ENCODE results near the gene NRXN3.

The NRXN3 gene

GRCh38 chr14:79351011-79351410 lies 1180.8 kb downstream of the NRXN3 start:
- Mint-ChIP-seq H3K4me1 (no peaks in the 10 kb centered on the region), H3K27me3 (no peaks in the 10 kb centered on the region), H3K4me3 (no peak overlapping the region), H3K9me3 (no peaks in the 10 kb centered on the region), H3K36me3 (no peaks in the 10 kb centered on the region), H3K27ac (no peak overlapping the region)
- CTCF ChIA-PET = interaction anchor here (0.6 kb wide), 1 partner anchor 853 kb away, joined by 5 read pairs; no protein-coding TSS in a partner anchor
- DNase-seq = no peak

DNA sequence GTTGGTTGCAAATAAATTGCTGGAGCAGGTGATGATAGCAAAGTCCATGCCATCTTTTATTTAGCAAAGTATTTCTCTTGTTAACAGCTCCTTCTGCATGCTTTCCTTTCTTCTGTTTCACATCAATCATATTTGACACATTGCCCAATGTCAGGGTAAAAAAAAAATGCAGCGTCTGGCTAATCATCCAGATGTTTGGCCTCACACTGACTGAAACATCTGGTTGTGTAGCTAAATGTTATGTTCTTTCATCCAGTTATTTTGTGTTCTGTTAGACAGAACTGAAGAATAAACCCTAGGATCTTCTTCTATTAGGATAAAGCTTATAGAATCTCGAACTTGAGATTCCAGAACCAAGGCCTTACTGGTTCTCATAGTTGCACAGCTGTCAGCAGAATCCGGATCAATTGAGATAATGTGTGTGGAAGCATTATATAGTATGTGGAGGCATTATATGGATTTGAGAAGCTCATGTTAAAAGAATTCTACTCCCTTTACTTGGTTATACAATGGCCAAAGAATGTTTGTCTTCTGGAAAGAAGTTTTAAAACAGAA lies 1182.0 kb downstream of the NRXN3 start:
- H3K27me3 Mint-ChIP-seq = no peaks in the 10 kb centered on the region
- no peak overlapping the region for H3K4me3 Mint-ChIP-seq
- no peaks in the 10 kb centered on the region for H3K36me3 Mint-ChIP-seq
- CTCF ChIA-PET = no interaction called here
- H3K4me1 Mint-ChIP-seq = no peaks in the 10 kb centered on the region
- no peaks in the 10 kb centered on the region for H3K9me3 Mint-ChIP-seq
- no peak for DNase-seq
- no peak overlapping the region for H3K27ac Mint-ChIP-seq

- Mint-ChIP-seq H3K27ac (no peak overlapping the region), H3K9me3 (no peaks in the 10 kb centered on the region), H3K36me3 (no peaks in the 10 kb centered on the region), H3K4me1 (no peaks in the 10 kb centered on the region), H3K4me3 (no peak overlapping the region), H3K27me3 (no peaks in the 10 kb centered on the region)
- CTCF ChIA-PET = no interaction called here
- no peak for DNase-seq
Measured at GRCh38 chr14:79354336-79354735, 1184.2 kb downstream of the NRXN3 start.

DNA sequence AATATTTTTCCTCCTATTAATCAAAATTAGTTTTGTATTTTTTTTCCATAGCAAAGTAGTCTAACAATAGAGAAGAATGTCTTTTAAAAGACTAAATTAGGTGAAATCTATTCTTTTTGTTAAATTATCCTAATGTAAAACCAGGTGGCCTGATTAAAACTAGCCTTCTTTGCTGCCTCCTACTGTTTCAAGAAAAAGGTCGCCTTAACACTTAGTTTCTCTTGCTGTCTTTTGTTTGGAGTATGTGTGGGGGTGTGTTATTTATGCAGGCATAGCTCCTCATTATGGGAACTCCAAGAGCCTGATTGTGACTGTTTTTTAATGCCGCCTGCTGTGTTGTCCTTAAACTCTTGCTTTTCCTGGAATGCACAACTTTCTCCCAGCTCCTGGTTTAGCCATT lies 1185.9 kb downstream of the NRXN3 start:
- no peaks in the 10 kb centered on the region for H3K36me3 Mint-ChIP-seq
- no peaks in the 10 kb centered on the region for H3K9me3 Mint-ChIP-seq
- H3K4me1 Mint-ChIP-seq = no peaks in the 10 kb centered on the region
- H3K27ac Mint-ChIP-seq = no peak overlapping the region
- H3K27me3 Mint-ChIP-seq = no peaks in the 10 kb centered on the region
- CTCF ChIA-PET = no interaction called here
- no peak overlapping the region for H3K4me3 Mint-ChIP-seq
- no peak for DNase-seq

DNA sequence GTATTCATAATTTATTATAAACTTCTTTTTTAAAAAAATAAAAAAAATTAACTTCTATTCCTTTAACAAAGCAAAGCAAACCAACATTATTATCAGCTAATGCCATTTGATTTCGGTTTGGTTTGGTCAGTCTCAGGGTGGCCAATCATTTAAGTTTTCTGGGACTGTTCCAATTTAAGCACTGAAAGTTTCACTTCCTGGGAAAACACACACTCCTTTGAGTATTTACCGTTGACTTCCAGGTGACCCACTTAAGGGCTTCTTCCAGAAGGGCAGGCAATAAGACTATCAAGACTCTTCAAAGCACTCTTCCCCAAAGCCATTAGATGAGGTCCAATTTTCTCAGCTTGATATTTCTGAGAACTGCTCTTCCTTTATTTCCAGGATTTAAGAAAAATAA lies 1187.1 kb downstream of the NRXN3 start:
- peaks cover 2% of the 10 kb centered on the region for H3K9me3 Mint-ChIP-seq
- no peak overlapping the region for H3K27ac Mint-ChIP-seq
- H3K4me3 Mint-ChIP-seq = no peak overlapping the region
- no peak for DNase-seq
- no peaks in the 10 kb centered on the region for H3K4me1 Mint-ChIP-seq
- H3K27me3 Mint-ChIP-seq = no peaks in the 10 kb centered on the region
- CTCF ChIA-PET = no interaction called here
- H3K36me3 Mint-ChIP-seq = no peaks in the 10 kb centered on the region

DNA sequence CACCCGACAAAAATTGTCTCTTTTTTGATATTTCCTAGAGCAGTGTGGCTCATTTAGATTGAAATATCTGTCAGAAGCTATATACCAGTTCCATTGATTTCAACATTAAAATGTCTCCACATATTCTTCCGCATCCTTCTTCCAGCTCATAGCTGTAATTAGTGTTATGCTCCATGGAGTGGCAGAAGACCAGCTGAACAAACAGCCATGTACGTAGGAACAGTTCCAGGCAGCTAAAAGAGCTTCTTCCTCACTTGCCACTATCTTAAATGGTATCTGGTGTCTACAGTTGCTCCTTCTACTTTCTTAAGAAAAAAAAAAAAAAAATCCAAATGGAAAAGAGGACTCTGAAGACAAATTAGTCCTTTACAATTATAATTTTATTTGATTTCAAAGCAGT lies 1193.1 kb downstream of the NRXN3 start:
- no peaks in the 10 kb centered on the region for H3K27me3 Mint-ChIP-seq
- CTCF ChIA-PET = no interaction called here
- no peak for DNase-seq
- peaks cover 6% of the 10 kb centered on the region for H3K9me3 Mint-ChIP-seq
- no peaks in the 10 kb centered on the region for H3K36me3 Mint-ChIP-seq
- no peaks in the 10 kb centered on the region for H3K4me1 Mint-ChIP-seq
- no peak overlapping the region for H3K27ac Mint-ChIP-seq
- no peak overlapping the region for H3K4me3 Mint-ChIP-seq

GRCh38 chr14:79369359-79370332 lies 1199.5 kb downstream of the NRXN3 start:
- Mint-ChIP-seq H3K4me3 (no peak overlapping the region), H3K27me3 (no peaks in the 10 kb centered on the region)
- CTCF ChIA-PET = no interaction called here

GRCh38 chr14:79370969-79371368 lies 1200.8 kb downstream of the NRXN3 start:
- H3K4me1 Mint-ChIP-seq = no peaks in the 10 kb centered on the region
- no peak overlapping the region for H3K27ac Mint-ChIP-seq
- no peaks in the 10 kb centered on the region for H3K27me3 Mint-ChIP-seq
- CTCF ChIA-PET = no interaction called here
- no peak overlapping the region for H3K4me3 Mint-ChIP-seq
- H3K36me3 Mint-ChIP-seq = no peaks in the 10 kb centered on the region
- peaks cover 6% of the 10 kb centered on the region for H3K9me3 Mint-ChIP-seq
- no peak for DNase-seq

More at GRCh38 chr14:79369359-79370332, 1199.5 kb downstream of the NRXN3 start:
- DNase-seq = no peak
- H3K9me3 Mint-ChIP-seq = peaks cover 6% of the 10 kb centered on the region
- H3K4me1 Mint-ChIP-seq = no peaks in the 10 kb centered on the region
- H3K36me3 Mint-ChIP-seq = no peaks in the 10 kb centered on the region
- no peak overlapping the region for H3K27ac Mint-ChIP-seq

GRCh38 chr14:79373451-79373850 lies 1203.3 kb downstream of the NRXN3 start:
- H3K9me3 Mint-ChIP-seq = peaks cover 6% of the 10 kb centered on the region
- DNase-seq = no peak
- CTCF ChIA-PET = no interaction called here
- no peaks in the 10 kb centered on the region for H3K36me3 Mint-ChIP-seq
- no peaks in the 10 kb centered on the region for H3K27me3 Mint-ChIP-seq
- H3K4me3 Mint-ChIP-seq = no peak overlapping the region
- H3K4me1 Mint-ChIP-seq = no peaks in the 10 kb centered on the region
- no peak overlapping the region for H3K27ac Mint-ChIP-seq

GRCh38 chr14:79375356-79375755 lies 1205.2 kb downstream of the NRXN3 start:
- no peak overlapping the region for H3K27ac Mint-ChIP-seq
- H3K4me3 Mint-ChIP-seq = no peak overlapping the region
- no peaks in the 10 kb centered on the region for H3K4me1 Mint-ChIP-seq
- H3K9me3 Mint-ChIP-seq = no peaks in the 10 kb centered on the region
- no peak for DNase-seq
- no peaks in the 10 kb centered on the region for H3K36me3 Mint-ChIP-seq
- H3K27me3 Mint-ChIP-seq = no peaks in the 10 kb centered on the region
- CTCF ChIA-PET = no interaction called here

DNA sequence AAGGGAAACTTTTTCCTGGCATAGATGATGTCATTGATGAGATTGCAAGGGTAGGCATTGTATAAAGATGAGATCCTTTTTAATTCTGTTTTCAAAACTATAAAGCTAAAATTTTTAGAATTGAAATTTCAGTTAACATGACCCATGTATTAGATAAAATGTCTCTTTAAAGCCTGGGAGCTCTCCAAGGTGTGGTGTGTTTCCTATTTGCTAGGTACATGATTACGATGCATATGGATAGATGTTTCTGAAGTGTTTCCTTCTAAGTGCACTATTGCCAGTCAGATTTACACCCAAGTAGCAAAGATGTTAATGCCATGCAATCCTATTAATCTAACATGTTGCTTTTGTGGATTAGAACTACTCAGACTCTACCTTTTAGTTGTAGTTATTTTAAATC lies 1206.4 kb downstream of the NRXN3 start:
- H3K4me1 Mint-ChIP-seq = no peaks in the 10 kb centered on the region
- H3K9me3 Mint-ChIP-seq = peaks cover 3% of the 10 kb centered on the region
- no peak overlapping the region for H3K27ac Mint-ChIP-seq
- no peak for DNase-seq
- CTCF ChIA-PET = no interaction called here
- H3K27me3 Mint-ChIP-seq = no peaks in the 10 kb centered on the region
- no peak overlapping the region for H3K4me3 Mint-ChIP-seq
- no peaks in the 10 kb centered on the region for H3K36me3 Mint-ChIP-seq

GRCh38 chr14:79378020-79378419 lies 1207.8 kb downstream of the NRXN3 start:
- H3K4me1 Mint-ChIP-seq = no peaks in the 10 kb centered on the region
- no peak overlapping the region for H3K4me3 Mint-ChIP-seq
- CTCF ChIA-PET = no interaction called here
- H3K27ac Mint-ChIP-seq = no peak overlapping the region
- no peaks in the 10 kb centered on the region for H3K36me3 Mint-ChIP-seq
- H3K9me3 Mint-ChIP-seq = peaks cover 5% of the 10 kb centered on the region
- no peak for DNase-seq
- no peaks in the 10 kb centered on the region for H3K27me3 Mint-ChIP-seq

GRCh38 chr14:79379266-79379665 lies 1209.1 kb downstream of the NRXN3 start:
- DNase-seq = no peak
- H3K4me1 Mint-ChIP-seq = no peaks in the 10 kb centered on the region

GRCh38 chr14:79383031-79383430 lies 1212.9 kb downstream of the NRXN3 start:
- Mint-ChIP-seq H3K36me3 (no peaks in the 10 kb centered on the region), H3K9me3 (peaks cover 10% of the 10 kb centered on the region), H3K4me3 (no peak overlapping the region), H3K27me3 (no peaks in the 10 kb centered on the region), H3K4me1 (no peaks in the 10 kb centered on the region), H3K27ac (no peak overlapping the region)
- CTCF ChIA-PET = no interaction called here
- no peak for DNase-seq

More at GRCh38 chr14:79379266-79379665, 1209.1 kb downstream of the NRXN3 start:
- Mint-ChIP-seq H3K9me3 (peaks cover 5% of the 10 kb centered on the region), H3K27me3 (no peaks in the 10 kb centered on the region), H3K36me3 (no peaks in the 10 kb centered on the region), H3K27ac (no peak overlapping the region), H3K4me3 (no peak overlapping the region)
- CTCF ChIA-PET = no interaction called here

DNA sequence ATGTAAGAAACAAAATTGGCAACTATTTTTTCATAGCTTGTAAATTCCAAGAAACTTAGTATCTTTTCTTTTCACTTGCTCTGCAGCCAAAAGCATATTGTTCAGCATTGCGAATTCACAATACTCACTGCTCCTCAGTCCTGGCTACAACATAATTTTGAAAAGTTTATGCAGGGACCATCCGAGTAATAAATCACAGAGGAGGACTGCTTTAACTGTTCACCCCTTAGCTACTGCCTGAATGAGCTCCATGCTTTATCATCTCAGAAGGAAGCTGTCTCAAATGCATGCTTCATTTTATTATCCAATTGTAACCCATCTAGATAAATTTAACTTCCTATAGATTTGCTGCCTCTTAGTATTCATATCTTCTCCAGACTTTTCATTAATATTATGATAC lies 1213.3 kb downstream of the NRXN3 start:
- H3K27ac Mint-ChIP-seq = no peak overlapping the region
- H3K4me3 Mint-ChIP-seq = no peak overlapping the region
- no peaks in the 10 kb centered on the region for H3K4me1 Mint-ChIP-seq
- H3K9me3 Mint-ChIP-seq = peaks cover 12% of the 10 kb centered on the region
- CTCF ChIA-PET = no interaction called here
- DNase-seq = no peak
- H3K36me3 Mint-ChIP-seq = no peaks in the 10 kb centered on the region
- no peaks in the 10 kb centered on the region for H3K27me3 Mint-ChIP-seq
